A549 (cell line): ENCODE results near the gene SLC22A13. TPM values are rescaled to one million over a fixed set of nuclear protein-coding genes. Genes with fewer than 3 reads are reported as not detected.

Source experiments
- ATAC-seq, 2 experiments: fragments of 200-7000 bp in 1 of 2; fragments of >200 bp in 1 of 2; cut with Nextera tagmentation in 1 of 2; cut with Tn5 transposase in 1 of 2; 3 replicates each; pipeline versions ENCODE4 v1.8.0 to v1.9.1; 2018 to 2020; ENCODE audit warnings: mild to moderate bottlenecking in 1 of 2, moderate library complexity in 1 of 2
- CTCF ChIA-PET: fragments of 300-600 bp; sonication (Branson Sonifier 250); formaldehyde crosslinking; extraction: SDS; loops from one replicate; lab custom pipeline; 2021; ENCODE audit warnings: antibody characterized with exemption, inconsistent platforms; lab: Yijun Ruan, JAX
- POLR2A ChIA-PET: fragments of 350-600 bp; formaldehyde crosslinking; extraction: SDS; loops from one replicate; lab custom pipeline; 2021; ENCODE audit warnings: antibody characterized with exemption, inconsistent platforms; lab: Yijun Ruan, JAX
- DNase-seq, 2 experiments: peaks; one replicate each; pipeline versions ENCODE4 v3.0.0 to v3.0.0-alpha.2; 2011 to 2016; ENCODE audit warnings: low read depth in 1 of 2, low spot score in 1 of 2
- FAIRE-seq: peaks from 2 replicates; lab custom pipeline; 2011; peaks lifted over from hg19 to GRCh38; lab: Jason Lieb, UNC
- H3K27ac ChIP-seq, 2 experiments: fragments of >200 bp; sonication (Bioruptor Twin); formaldehyde crosslinking; 3 replicates each; pipeline ENCODE4 v1.5.1; 2016 to 2017
- H3K4me1 ChIP-seq: fragments of >200 bp; sonication (Bioruptor Twin); formaldehyde crosslinking; 3 replicates; pipeline ENCODE4 v1.6.1; 2016
- H3K4me2 ChIP-seq: fragments of >200 bp; sonication (Bioruptor Twin); formaldehyde crosslinking; 3 replicates; pipeline ENCODE4 v1.6.1; 2016
- H3K4me3 ChIP-seq: fragments of >200 bp; sonication (Bioruptor Twin); formaldehyde crosslinking; 3 replicates; pipeline ENCODE4 v1.5.1; 2016
- H3K9me3 ChIP-seq: fragments of >200 bp; sonication (Bioruptor Twin); formaldehyde crosslinking; 3 replicates; pipeline ENCODE4 v1.6.1; 2016
- BHLHE40 ChIP-seq: IDR thresholded peaks from 2 replicates; pipeline ENCODE4 v1.6.1; 2012; ENCODE audit warnings: low read depth, low read length, inconsistent platforms
- CHD4 ChIP-seq: fragments of 200-600 bp; sonication (generic); IDR thresholded peaks from 2 replicates; pipeline ENCODE4 v1.6.1; 2016; ENCODE audit warnings: antibody characterized with exemption, mild to moderate bottlenecking, borderline replicate concordance
- EHF ChIP-seq: fragments of 250-450 bp; sonication (Bioruptor Pico); IDR thresholded peaks from 2 replicates; pipeline ENCODE4 v1.5.0; 2020; ENCODE audit warnings: mild to moderate bottlenecking
- FOSB ChIP-seq: fragments of 250-450 bp; sonication (Bioruptor Pico); IDR thresholded peaks from 2 replicates; pipeline ENCODE4 v1.5.0; 2020; ENCODE audit warnings: mild to moderate bottlenecking, moderate library complexity
- FOXS1 ChIP-seq: fragments of 250-450 bp; sonication (Bioruptor Pico); IDR thresholded peaks from 2 replicates; pipeline ENCODE4 v1.5.0; 2020; ENCODE audit warnings: mild to moderate bottlenecking, moderate library complexity
- HDAC2 ChIP-seq: fragments of 200-600 bp; sonication (generic); IDR thresholded peaks from 2 replicates; pipeline ENCODE4 v1.6.1; 2016
- HEYL ChIP-seq: fragments of 250-450 bp; sonication (Bioruptor Pico); IDR thresholded peaks from 2 replicates; pipeline ENCODE4 v1.8.0; 2021; ENCODE audit warnings: mild to moderate bottlenecking, moderate library complexity
- HOXB13 ChIP-seq: fragments of 250-450 bp; sonication (Bioruptor Pico); IDR thresholded peaks from 2 replicates; pipeline ENCODE4 v1.5.0; 2020; ENCODE audit warnings: low read depth, mild to moderate bottlenecking, moderate library complexity
- JUNB ChIP-seq: fragments of >200 bp; sonication (Bioruptor Twin); formaldehyde crosslinking; IDR thresholded peaks from 2 replicates; pipeline ENCODE4 v1.6.1; 2016
- KDM1A ChIP-seq: fragments of 200-600 bp; sonication (generic); IDR thresholded peaks from 2 replicates; pipeline ENCODE4 v1.6.1; 2016; ENCODE audit warnings: low read depth, mild to moderate bottlenecking
- KDM5A ChIP-seq: fragments of 200-600 bp; sonication (generic); IDR thresholded peaks from 2 replicates; pipeline ENCODE4 v1.6.1; 2016; ENCODE audit warnings: antibody characterized with exemption, mild to moderate bottlenecking
- MAFK ChIP-seq: fragments of 450-650 bp; IDR thresholded peaks from 2 replicates; pipeline ENCODE4 v1.6.1; 2014; ENCODE audit not compliant: partially characterized antibody
- MAZ ChIP-seq: fragments of 150-350 bp; IDR thresholded peaks from 2 replicates; pipeline ENCODE4 v1.6.1; 2014; ENCODE audit warnings: antibody characterized with exemption, low read depth, low read length, borderline replicate concordance
- MYC ChIP-seq: IDR thresholded peaks from 2 replicates; pipeline ENCODE4 v1.6.1; 2012; ENCODE audit warnings: mild to moderate bottlenecking, inconsistent platforms, low read length, improper control_type of control experiment, borderline replicate concordance
- NPAS2 ChIP-seq: fragments of 250-450 bp; sonication (Bioruptor Pico); IDR thresholded peaks from 2 replicates; pipeline ENCODE4 v1.8.0; 2022; ENCODE audit warnings: mild to moderate bottlenecking, moderate library complexity, borderline replicate concordance
- PHF8 ChIP-seq: fragments of 200-600 bp; sonication (generic); IDR thresholded peaks from 2 replicates; pipeline ENCODE4 v1.6.1; 2016; ENCODE audit warnings: low read depth, mild to moderate bottlenecking, antibody characterized with exemption, moderate library complexity, borderline replicate concordance
- POLR2A ChIP-seq: IDR thresholded peaks from 2 replicates; pipeline ENCODE4 v1.6.1; 2012; ENCODE audit warnings: mild to moderate bottlenecking, low read length
- POLR2AphosphoS2 ChIP-seq: conservative IDR thresholded peaks from 2 replicates; pipeline ENCODE4 v1.6.1; 2012; ENCODE audit warnings: low read length, improper control_type of control experiment, inconsistent platforms
- RARB ChIP-seq: fragments of 250-450 bp; sonication (Bioruptor Pico); IDR thresholded peaks from 2 replicates; pipeline ENCODE4 v1.8.0; 2021; ENCODE audit warnings: mild to moderate bottlenecking, moderate library complexity
- RNF2 ChIP-seq: fragments of 200-600 bp; sonication (generic); IDR thresholded peaks from 2 replicates; pipeline ENCODE4 v1.6.1; 2016; ENCODE audit warnings: low read depth, mild to moderate bottlenecking, antibody characterized with exemption, moderate library complexity, borderline replicate concordance
- SMC3 ChIP-seq: fragments of >200 bp; sonication (Bioruptor Twin); formaldehyde crosslinking; IDR thresholded peaks from 3 replicates; pipeline ENCODE4 v1.6.1; 2018; ENCODE audit warnings: inconsistent platforms
- TP53 ChIP-seq: fragments of 250-450 bp; sonication (Bioruptor Pico); IDR thresholded peaks from 2 replicates; pipeline ENCODE4 v1.5.0; 2021; ENCODE audit warnings: mild to moderate bottlenecking, moderate library complexity
- ZC3H11A ChIP-seq: fragments of 450-650 bp; IDR thresholded peaks from 2 replicates; pipeline ENCODE4 v1.6.1; 2014; ENCODE audit warnings: antibody characterized with exemption, mild to moderate bottlenecking
- ZNF302 ChIP-seq: fragments of 250-450 bp; sonication (Bioruptor Pico); IDR thresholded peaks from 2 replicates; pipeline ENCODE4 v1.9.0; 2021; ENCODE audit warnings: inconsistent platforms, mild to moderate bottlenecking, moderate library complexity
- WGBS: methylation state at CpG from one replicate; pipeline ENCODE4 v1.1.6; 2017; ENCODE audit errors: missing lambda C conversion rate; 5-methylcytosine and 5-hydroxymethylcytosine counted together
- polyA plus RNA-seq, 4 experiments: library from polyadenylated mRNA; depleted of rRNA in 3 of 4; stranded (reverse); fragments of >200 nt; fragmentation: RNase III in 1 of 4; extraction: RNeasy Plus Mini Kit Qiagen cat#74134 plus additional on column Dnase treatment in 1 of 4; gene quantifications; 2 replicates in 3 of 4; 3 replicates in 1 of 4; pipeline ENCODE4 v1.2.3, GENCODE V29; 2011 to 2017
- TF ChIP-seq, protein P1 (sequence below): IDR thresholded peaks from 2 replicates; pipeline ENCODE4 v1.6.1; 2012; ENCODE audit warnings: low read depth, borderline replicate concordance
- TF ChIP-seq, protein P2 (sequence below): fragments of 250-450 bp; sonication (Bioruptor Pico); IDR thresholded peaks from 2 replicates; pipeline ENCODE4 v1.5.0; 2020; ENCODE audit warnings: low read depth, mild to moderate bottlenecking, moderate library complexity
- TF ChIP-seq, protein P3 (sequence below): fragments of 200-600 bp; sonication (generic); IDR thresholded peaks from 2 replicates; pipeline ENCODE4 v1.6.1; 2016; ENCODE audit warnings: antibody characterized with exemption, mild to moderate bottlenecking, moderate library complexity
- TF ChIP-seq, protein P4 (sequence below): IDR thresholded peaks from 2 replicates; pipeline ENCODE4 v1.6.1; 2012
- TF ChIP-seq, protein P5 (sequence below): IDR thresholded peaks from 2 replicates; pipeline ENCODE4 v1.6.1; 2012

Gene SLC22A13
- polyA plus RNA-seq, 2 of the 4 experiments (the other 2 are of a cell fraction): 0.13 to 0.21 TPM

DNA sequence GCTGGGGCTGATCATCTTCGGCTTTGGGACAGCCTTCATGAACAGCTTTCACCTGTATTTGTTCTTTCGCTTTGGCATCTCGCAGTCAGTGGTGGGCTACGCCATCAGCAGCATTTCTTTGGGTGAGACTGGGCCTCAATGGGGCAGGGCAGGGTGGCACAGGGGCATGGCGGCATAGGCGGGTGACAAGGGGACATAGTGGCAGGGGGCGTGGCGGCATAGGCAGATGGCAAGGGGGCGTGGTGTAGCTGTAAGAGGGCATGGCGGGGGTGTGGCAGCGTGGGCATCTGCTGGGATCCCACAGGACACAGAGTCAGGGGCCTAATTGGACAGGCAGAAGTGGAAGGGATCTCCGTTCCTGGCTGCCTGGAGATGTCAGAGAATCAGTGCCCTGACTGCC, 42.0 kb downstream of the SLC22A13 start:
- Histone ChIP-seq H3K4me1 (no peaks in the 10 kb centered on the region), H3K9me3 (no peaks in the 10 kb centered on the region), H3K4me2 (no peak overlapping the region), H3K27ac (no peak overlapping the region), H3K4me3 (no peak overlapping the region)
- ChIA-PET POLR2A (no interaction called here), CTCF (interaction anchor here (1.2 kb wide), 1 partner anchor 8 kb away, joined by 4 read pairs; no protein-coding TSS in a partner anchor)
- FAIRE-seq (no peak), DNase-seq (no peak), ATAC-seq (no peak)
- no peak for TF ChIP-seq SMC3
- TF ChIP-seq, protein P1, sequence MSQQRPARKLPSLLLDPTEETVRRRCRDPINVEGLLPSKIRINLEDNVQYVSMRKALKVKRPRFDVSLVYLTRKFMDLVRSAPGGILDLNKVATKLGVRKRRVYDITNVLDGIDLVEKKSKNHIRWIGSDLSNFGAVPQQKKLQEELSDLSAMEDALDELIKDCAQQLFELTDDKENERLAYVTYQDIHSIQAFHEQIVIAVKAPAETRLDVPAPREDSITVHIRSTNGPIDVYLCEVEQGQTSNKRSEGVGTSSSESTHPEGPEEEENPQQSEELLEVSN: no peak
- TF ChIP-seq, protein P2, sequence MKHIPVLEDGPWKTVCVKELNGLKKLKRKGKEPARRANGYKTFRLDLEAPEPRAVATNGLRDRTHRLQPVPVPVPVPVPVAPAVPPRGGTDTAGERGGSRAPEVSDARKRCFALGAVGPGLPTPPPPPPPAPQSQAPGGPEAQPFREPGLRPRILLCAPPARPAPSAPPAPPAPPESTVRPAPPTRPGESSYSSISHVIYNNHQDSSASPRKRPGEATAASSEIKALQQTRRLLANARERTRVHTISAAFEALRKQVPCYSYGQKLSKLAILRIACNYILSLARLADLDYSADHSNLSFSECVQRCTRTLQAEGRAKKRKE (CRISPR knock-in tag): no peak
- TF ChIP-seq MAFK: no peak
- TF ChIP-seq MAZ: no peak
- TF ChIP-seq MYC: no peak
- no peak for TF ChIP-seq EHF (CRISPR knock-in tag)
- TF ChIP-seq HOXB13 (CRISPR knock-in tag): no peak
- TF ChIP-seq PHF8: no peak
- TF ChIP-seq HEYL (CRISPR knock-in tag): no peak
- no peak for TF ChIP-seq POLR2A
- no peak for TF ChIP-seq ZNF302 (CRISPR knock-in tag)
- WGBS: 68% methylated on average over 12 of the region's 12 CpGs

DNA sequence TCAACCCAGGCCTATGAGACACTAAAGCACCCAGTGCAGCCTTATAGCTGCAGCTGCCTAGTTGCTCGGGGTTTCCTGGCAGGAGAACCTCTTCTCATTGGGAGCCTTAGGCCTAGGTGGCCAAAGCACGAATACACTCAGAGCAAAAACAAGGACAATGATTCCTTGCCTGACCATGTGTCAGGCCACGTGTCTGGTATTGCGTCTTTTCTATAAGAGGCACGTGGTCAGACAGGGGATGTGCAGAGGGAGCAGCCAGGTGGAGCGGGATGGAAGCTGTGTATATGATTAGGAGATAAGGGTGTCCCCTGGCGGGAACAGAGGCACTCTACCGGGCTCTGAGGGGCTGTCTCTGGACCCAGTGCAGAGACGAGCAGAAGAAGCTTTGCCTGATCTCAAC, 42.8 kb downstream of the SLC22A13 start:
- ATAC-seq (no peak), FAIRE-seq (no peak), DNase-seq (no peak)
- no peak for TF ChIP-seq EHF (CRISPR knock-in tag)
- no peak for TF ChIP-seq FOSB (CRISPR knock-in tag)
- TF ChIP-seq ZC3H11A: no peak
- no peak for TF ChIP-seq JUNB
- no peak for TF ChIP-seq RARB
- 67% methylated on average over 9 of the region's 9 CpGs for WGBS
- Histone ChIP-seq H3K4me1 (no peaks in the 10 kb centered on the region), H3K4me2 (no peak overlapping the region), H3K4me3 (no peak overlapping the region), H3K27ac (no peak overlapping the region), H3K9me3 (no peaks in the 10 kb centered on the region)
- ChIA-PET CTCF (interaction anchor here (0.7 kb wide), 1 partner anchor 105 kb away, joined by 4 read pairs; no protein-coding TSS in a partner anchor), POLR2A (no interaction called here)

DNA sequence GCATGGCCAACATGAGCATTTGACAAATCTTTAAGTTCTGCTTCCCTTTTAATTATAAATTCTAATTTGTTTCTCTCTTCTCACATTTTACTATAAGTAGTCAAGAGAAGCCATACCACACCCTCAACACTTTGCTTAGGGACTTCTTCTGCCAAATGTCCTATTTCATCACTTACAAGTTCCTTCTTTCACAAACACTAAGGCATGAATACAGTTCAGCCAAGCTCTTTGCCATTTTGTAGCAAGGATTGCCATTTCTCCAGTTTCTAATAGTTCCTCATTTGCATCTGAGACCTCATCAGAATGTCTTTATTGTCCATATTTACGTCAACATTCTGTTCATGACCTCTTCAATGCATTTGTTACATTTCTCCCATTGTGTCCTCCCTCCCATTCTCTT, 45.9 kb downstream of the SLC22A13 start:
- CTCF ChIA-PET: interaction anchor here (0.9 to 1.2 kb wide), 2 partner anchors 13 to 169 kb away, joined by 3 to 4 read pairs; no protein-coding TSS in a partner anchor
- Histone ChIP-seq H3K4me3 (no peak overlapping the region), H3K4me2 (no peak overlapping the region), H3K4me1 (no peaks in the 10 kb centered on the region), H3K27ac (no peak overlapping the region), H3K9me3 (no peaks in the 10 kb centered on the region)
- 33% methylated on average over 1 of the region's 1 CpG for WGBS
- no peak for FAIRE-seq
- ATAC-seq: no peak
- DNase-seq: no peak
- POLR2A ChIA-PET: no interaction called here
- TF ChIP-seq NPAS2 (CRISPR knock-in tag): no peak
- TF ChIP-seq RARB: no peak
- no peak for TF ChIP-seq POLR2AphosphoS2
- no peak for TF ChIP-seq FOSB (CRISPR knock-in tag)
- no peak for TF ChIP-seq PHF8
- TF ChIP-seq, protein P3, sequence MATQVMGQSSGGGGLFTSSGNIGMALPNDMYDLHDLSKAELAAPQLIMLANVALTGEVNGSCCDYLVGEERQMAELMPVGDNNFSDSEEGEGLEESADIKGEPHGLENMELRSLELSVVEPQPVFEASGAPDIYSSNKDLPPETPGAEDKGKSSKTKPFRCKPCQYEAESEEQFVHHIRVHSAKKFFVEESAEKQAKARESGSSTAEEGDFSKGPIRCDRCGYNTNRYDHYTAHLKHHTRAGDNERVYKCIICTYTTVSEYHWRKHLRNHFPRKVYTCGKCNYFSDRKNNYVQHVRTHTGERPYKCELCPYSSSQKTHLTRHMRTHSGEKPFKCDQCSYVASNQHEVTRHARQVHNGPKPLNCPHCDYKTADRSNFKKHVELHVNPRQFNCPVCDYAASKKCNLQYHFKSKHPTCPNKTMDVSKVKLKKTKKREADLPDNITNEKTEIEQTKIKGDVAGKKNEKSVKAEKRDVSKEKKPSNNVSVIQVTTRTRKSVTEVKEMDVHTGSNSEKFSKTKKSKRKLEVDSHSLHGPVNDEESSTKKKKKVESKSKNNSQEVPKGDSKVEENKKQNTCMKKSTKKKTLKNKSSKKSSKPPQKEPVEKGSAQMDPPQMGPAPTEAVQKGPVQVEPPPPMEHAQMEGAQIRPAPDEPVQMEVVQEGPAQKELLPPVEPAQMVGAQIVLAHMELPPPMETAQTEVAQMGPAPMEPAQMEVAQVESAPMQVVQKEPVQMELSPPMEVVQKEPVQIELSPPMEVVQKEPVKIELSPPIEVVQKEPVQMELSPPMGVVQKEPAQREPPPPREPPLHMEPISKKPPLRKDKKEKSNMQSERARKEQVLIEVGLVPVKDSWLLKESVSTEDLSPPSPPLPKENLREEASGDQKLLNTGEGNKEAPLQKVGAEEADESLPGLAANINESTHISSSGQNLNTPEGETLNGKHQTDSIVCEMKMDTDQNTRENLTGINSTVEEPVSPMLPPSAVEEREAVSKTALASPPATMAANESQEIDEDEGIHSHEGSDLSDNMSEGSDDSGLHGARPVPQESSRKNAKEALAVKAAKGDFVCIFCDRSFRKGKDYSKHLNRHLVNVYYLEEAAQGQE: no peak
- TF ChIP-seq, protein P4, sequence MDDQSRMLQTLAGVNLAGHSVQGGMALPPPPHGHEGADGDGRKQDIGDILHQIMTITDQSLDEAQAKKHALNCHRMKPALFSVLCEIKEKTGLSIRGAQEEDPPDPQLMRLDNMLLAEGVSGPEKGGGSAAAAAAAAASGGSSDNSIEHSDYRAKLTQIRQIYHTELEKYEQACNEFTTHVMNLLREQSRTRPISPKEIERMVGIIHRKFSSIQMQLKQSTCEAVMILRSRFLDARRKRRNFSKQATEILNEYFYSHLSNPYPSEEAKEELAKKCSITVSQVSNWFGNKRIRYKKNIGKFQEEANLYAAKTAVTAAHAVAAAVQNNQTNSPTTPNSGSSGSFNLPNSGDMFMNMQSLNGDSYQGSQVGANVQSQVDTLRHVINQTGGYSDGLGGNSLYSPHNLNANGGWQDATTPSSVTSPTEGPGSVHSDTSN: no peak
- TF ChIP-seq TP53 (CRISPR knock-in tag): no peak
- TF ChIP-seq KDM1A: no peak
- TF ChIP-seq HDAC2: no peak
- TF ChIP-seq, protein P2 (CRISPR knock-in tag): no peak
- TF ChIP-seq CHD4: no peak
- no peak for TF ChIP-seq FOXS1 (CRISPR knock-in tag)
- TF ChIP-seq, protein P5, sequence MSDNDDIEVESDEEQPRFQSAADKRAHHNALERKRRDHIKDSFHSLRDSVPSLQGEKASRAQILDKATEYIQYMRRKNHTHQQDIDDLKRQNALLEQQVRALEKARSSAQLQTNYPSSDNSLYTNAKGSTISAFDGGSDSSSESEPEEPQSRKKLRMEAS: no peak
- no peak for TF ChIP-seq RNF2
- no peak for TF ChIP-seq KDM5A
- TF ChIP-seq BHLHE40: no peak
